Measurements from ENCODE around the gene CPLX3. TPM values are rescaled to one million over a fixed set of nuclear protein-coding genes. Genes with fewer than 3 reads are reported as not detected.

CPLX3 gene
- total RNA-seq, 1 donor from 2014 or later: 0.25 TPM

GRCh38 chr15:74867466-74868038 lies 41.1 kb downstream of the CPLX3 start:
- intact Hi-C loops (cut with micrococcal nuclease): no loop called here

GRCh38 chr15:74868059-74868458 lies 41.6 kb downstream of the CPLX3 start:
- intact Hi-C loops (cut with micrococcal nuclease): no loop called here

- intact Hi-C loops (cut with micrococcal nuclease): no loop called here
Observed at GRCh38 chr15:74869372-74869725, 42.9 kb downstream of the CPLX3 start.

DNA sequence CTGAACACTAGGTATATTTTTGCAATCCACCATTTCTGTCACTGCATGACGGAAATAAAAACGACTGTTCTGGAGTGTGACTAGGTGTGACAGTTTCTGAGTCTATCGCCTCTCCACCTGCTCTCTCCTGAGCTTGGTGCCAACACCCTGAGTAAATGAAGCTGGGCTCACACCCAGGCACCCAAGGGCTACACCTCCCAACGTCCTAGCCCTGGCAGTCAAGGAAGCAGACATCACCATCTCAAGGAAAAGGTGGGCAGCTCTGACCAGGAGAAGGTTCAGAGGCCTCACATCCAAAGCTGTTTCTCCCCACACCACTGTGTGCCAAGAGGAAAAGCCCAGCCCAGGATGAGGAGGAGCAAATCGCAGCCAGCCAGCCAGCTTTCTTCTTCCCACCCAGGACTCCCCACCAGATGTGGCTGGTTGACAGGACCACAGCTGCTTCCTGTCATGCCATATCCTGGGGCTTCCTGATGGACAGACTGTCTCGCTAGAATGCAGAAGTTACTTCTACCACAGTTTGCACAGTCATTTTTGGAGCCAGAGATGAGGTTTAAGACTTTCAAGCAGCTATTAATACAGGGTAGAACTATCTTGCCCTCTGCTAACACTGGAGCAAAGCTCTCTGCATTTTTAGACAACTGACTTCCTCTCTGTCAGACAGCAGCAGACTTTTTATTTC lies 43.4 kb downstream of the CPLX3 start:
- intact Hi-C loops (cut with micrococcal nuclease): loop anchor here (1.0 to 5.0 kb wide), 3 partner anchors 27 to 328 kb away; partner anchors contain the start of genes ARID3B, FAM219B and ULK3

DNA sequence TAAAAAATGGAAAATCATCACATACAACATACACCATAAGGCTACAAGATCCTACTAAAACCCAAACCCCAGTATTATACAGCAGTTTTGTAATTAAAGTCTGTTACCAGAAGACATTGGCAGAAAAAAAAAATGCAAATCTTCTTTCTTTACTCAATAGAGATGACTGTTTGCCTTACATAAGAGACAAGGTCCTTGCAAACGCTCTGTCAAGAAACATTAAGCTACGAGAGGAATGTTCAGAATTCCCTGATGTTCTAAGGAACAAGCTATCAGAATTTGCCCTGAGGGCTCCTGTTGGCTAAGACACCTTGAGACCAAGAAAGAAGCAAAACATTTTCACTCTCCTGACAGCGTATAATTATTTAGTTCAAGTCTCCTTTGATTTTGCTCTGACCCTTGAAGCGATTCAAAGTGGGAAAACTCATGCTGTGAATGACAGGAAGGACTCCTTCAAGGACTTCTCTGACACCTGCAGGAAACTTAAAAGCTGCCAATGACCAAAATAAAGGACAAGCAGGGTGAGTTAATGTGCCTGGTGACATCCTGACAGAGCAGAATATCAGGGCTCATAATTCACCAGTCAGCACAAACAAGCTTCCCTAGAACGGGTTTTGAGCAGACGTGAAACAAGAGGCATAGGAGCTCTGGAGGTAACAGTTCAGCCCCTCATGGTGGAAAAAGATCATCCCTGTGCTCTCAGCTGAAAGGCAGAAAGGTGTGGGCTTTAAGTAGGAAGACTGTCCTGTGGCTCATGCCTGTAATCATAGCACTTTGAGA lies 44.2 kb downstream of the CPLX3 start:
- intact Hi-C loops (cut with micrococcal nuclease): loop anchor here (1.0 to 5.0 kb wide), 3 partner anchors 27 to 328 kb away; partner anchors contain the start of genes ARID3B, FAM219B and ULK3

DNA sequence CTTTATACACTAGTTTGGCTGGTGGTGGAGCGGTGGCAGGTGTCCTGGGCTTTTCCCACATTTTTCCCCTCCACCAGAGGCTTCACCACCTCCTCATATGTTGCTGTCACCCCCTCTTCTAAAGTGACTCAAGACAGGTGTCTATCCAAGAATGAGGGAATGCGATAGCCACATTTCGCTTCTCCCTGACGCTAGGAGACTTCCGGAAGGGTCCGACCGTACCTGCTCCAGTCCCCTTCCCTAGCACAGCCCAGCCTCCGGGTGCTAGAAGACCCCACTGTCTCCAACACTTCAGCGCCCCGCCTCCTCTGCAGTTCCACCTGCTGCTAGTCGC lies 46.2 kb downstream of the CPLX3 start:
- intact Hi-C loops (cut with micrococcal nuclease): loop anchor here (1.0 to 5.0 kb wide), 5 partner anchors 18 to 330 kb away; partner anchors contain the start of genes ARID3B, COX5A, FAM219B and MPI

- intact Hi-C loops (cut with micrococcal nuclease): loop anchor here (1.0 to 5.0 kb wide), 5 partner anchors 17 to 331 kb away; partner anchors contain the start of genes ARID3B, COX5A, FAM219B and MPI
Observed at GRCh38 chr15:74873036-74873755, 46.8 kb downstream of the CPLX3 start, which contains the start of gene SCAMP2. SCAMP2 (minus strand) TSS chr15:74873365; CDS start chr15:74873255, 110 bp downstream.

GRCh38 chr15:74873756-74874424 lies 47.5 kb downstream of the CPLX3 start:
- intact Hi-C loops (cut with micrococcal nuclease): loop anchor here (1.0 to 5.0 kb wide), 5 partner anchors 16 to 332 kb away; partner anchors contain the start of genes ARID3B, COX5A, FAM219B and MPI

DNA sequence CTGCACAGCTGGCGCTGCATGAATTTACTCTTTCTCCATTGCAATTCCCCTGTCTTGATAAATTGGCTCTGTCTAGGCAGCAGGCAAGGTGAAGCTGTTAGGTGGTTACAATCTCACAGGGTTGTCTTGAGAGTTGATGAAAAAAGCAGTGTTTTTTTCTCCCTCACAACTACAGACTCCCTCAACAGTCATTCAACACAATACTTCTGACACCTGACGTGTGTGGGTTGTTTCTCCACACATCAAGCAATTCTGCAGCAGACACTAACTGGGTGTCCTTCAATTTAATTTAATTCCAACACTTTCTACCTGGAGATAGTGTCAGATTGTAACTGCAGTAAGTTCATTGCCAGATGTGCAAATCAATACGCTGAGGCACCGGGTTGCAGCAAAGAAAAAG lies 51.8 kb downstream of the CPLX3 start:
- intact Hi-C loops (cut with micrococcal nuclease): no loop called here

Other genes starting within 250 kb of the CPLX3 start
- 102 and 104 TPM in 2 replicates for gene CLK3, start 210.8 kb upstream of the CPLX3 start, total RNA-seq
- gene EDC3, start 130.6 kb upstream of the CPLX3 start, total RNA-seq: 43.4 and 47.9 TPM in 2 replicates
- gene CYP1A1, start 101.1 kb upstream of the CPLX3 start, total RNA-seq: 1.0 TPM in 2 replicates
- gene CYP1A2, start 77.8 kb upstream of the CPLX3 start, total RNA-seq: not detected in 2 replicates
- 407 and 408 TPM in 2 replicates for gene CSK, start 44.5 kb upstream of the CPLX3 start, total RNA-seq
- gene LMAN1L, start 13.8 kb upstream of the CPLX3 start, total RNA-seq: 0.64 and 0.93 TPM in 2 replicates
- gene ULK3, start 16.5 kb downstream of the CPLX3 start, total RNA-seq: 55.4 and 59.6 TPM in 2 replicates
- gene SCAMP2, start 46.7 kb downstream of the CPLX3 start, total RNA-seq: 132 and 135 TPM in 2 replicates
- 67.2 and 69.0 TPM in 2 replicates for gene MPI, start 63.4 kb downstream of the CPLX3 start, total RNA-seq
- 85.8 and 86.5 TPM in 2 replicates for gene FAM219B, start 80.2 kb downstream of the CPLX3 start, total RNA-seq
- 281 and 287 TPM in 2 replicates for gene COX5A, start 111.4 kb downstream of the CPLX3 start, total RNA-seq
- 9.6 and 10.3 TPM in 2 replicates for gene RPP25, start 130.1 kb downstream of the CPLX3 start, total RNA-seq
- 0.80 and 0.86 TPM in 2 replicates for gene SCAMP5, start 168.9 kb downstream of the CPLX3 start, total RNA-seq
- gene PPCDC, start 197.0 kb downstream of the CPLX3 start, total RNA-seq: 50.2 and 50.4 TPM in 2 replicates